Fibroblast of the aortic adventitia (primary cell): ENCODE measurements around the gene AMZ2. TPM values are rescaled to one million over a fixed set of nuclear protein-coding genes. Genes with fewer than 3 reads are reported as not detected.

Experiments
- DNase-seq: peaks from one replicate; pipeline ENCODE4 v3.0.0-alpha.2; 2010; ENCODE audit warnings: low read depth
- H3K4me3 ChIP-seq: 2 replicates; pipeline ENCODE4 v1.5.1; 2011; ENCODE audit warnings: low read depth, mild to moderate bottlenecking, control low read depth, low read length, moderate library complexity
- total RNA-seq: library from RNA; depleted of rRNA; stranded (reverse); fragments of >200 nt; gene quantifications from 2 replicates; pipeline ENCODE4 v1.2.3, GENCODE V29; 2012; ENCODE audit warnings: low replicate concordance
- TF ChIP-seq, protein P1 (sequence below): IDR thresholded peaks from 2 replicates; pipeline ENCODE4 v1.5.1; 2011; ENCODE audit warnings: mild to moderate bottlenecking, low read length, control low read depth, inconsistent platforms; ENCODE audit not compliant: insufficient read depth

Gene AMZ2
- total RNA-seq, 1 donor = 89.7 TPM

DNA sequence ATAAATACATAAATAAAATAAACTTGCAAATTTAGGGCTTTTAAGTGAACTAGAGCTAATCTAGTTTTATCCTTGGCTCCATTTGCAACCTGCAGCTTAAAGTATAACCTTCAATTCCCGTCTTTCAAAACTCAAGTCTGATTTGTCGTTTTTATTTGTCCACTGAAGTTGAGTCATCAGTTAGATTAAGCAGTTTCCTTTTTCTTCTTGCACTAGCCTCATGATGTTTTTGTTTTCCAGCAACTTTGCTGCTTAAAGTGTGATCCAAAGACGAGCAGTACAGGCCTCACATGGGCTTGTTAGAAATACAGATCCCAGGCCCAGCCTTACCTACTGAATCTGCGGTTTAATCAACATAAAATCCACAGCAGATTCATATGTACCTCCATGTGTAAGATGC, 57.3 kb downstream of the AMZ2 start:
- no peak for DNase-seq
- no peak overlapping the region for H3K4me3 ChIP-seq
- TF ChIP-seq, protein P1, sequence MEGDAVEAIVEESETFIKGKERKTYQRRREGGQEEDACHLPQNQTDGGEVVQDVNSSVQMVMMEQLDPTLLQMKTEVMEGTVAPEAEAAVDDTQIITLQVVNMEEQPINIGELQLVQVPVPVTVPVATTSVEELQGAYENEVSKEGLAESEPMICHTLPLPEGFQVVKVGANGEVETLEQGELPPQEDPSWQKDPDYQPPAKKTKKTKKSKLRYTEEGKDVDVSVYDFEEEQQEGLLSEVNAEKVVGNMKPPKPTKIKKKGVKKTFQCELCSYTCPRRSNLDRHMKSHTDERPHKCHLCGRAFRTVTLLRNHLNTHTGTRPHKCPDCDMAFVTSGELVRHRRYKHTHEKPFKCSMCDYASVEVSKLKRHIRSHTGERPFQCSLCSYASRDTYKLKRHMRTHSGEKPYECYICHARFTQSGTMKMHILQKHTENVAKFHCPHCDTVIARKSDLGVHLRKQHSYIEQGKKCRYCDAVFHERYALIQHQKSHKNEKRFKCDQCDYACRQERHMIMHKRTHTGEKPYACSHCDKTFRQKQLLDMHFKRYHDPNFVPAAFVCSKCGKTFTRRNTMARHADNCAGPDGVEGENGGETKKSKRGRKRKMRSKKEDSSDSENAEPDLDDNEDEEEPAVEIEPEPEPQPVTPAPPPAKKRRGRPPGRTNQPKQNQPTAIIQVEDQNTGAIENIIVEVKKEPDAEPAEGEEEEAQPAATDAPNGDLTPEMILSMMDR = no peak

Other genes starting within 250 kb of the AMZ2 start
- 83.9 and 134 TPM in 2 replicates for gene KPNA2, start 212.3 kb upstream of the AMZ2 start, total RNA-seq
- gene SLC16A6, start 43.1 kb downstream of the AMZ2 start, total RNA-seq = 0.09 TPM in 1 of 2 replicates, not detected in the other
- 0.25 and 2.7 TPM in 2 replicates for gene ARSG, start 43.5 kb downstream of the AMZ2 start, total RNA-seq
- gene WIPI1, start 209.5 kb downstream of the AMZ2 start, total RNA-seq = 78.1 and 84.9 TPM in 2 replicates